Mucosa of descending colon (tissue), 3 donors: Measurements from ENCODE around the gene NXPH2. TPM values are rescaled to one million over a fixed set of nuclear protein-coding genes. Genes with fewer than 3 reads are reported as not detected.

Experiments
- ATAC-seq: fragments of 200-7000 bp; cut with Tn5 transposase; one replicate; pipeline ENCODE4 v1.9.1; 2020; ENCODE audit warnings: mild to moderate bottlenecking, moderate library complexity
- DNase-seq, 3 donors: peaks; one replicate each; pipeline ENCODE4 v3.0.0-alpha.2; 2020
- H3K36me3 ChIP-seq: fragments of 200-600 bp; one replicate; pipeline ENCODE4 v1.8.0; 2021; ENCODE audit warnings: low read depth, mild to moderate bottlenecking
- H3K4me1 ChIP-seq: fragments of 200-600 bp; one replicate; pipeline ENCODE4 v1.8.0; 2021; ENCODE audit warnings: low read depth, mild to moderate bottlenecking
- H3K4me3 ChIP-seq: fragments of 200-600 bp; one replicate; pipeline ENCODE4 v1.8.0; 2021; ENCODE audit warnings: mild to moderate bottlenecking
- H3K9me3 ChIP-seq: fragments of 200-600 bp; one replicate; pipeline ENCODE4 v1.8.0; 2021; ENCODE audit warnings: mild to moderate bottlenecking
- intact Hi-C, 2 donors: fragments of 100-400 bp; cut with DNase I in 1 of 2; cut with micrococcal nuclease in 1 of 2; formaldehyde crosslinking; loops; one replicate each; pipeline versions ENCODE4 v1.11.0 to v1.11.1; 2022; cut with DNase I, micrococcal nuclease
- total RNA-seq, 3 donors: library from RNA; stranded (reverse); fragmentation: NEBNext Ultra II Directional in 2 of 3; extraction: Animal tissue kit (Norgen Biotek cat#: 25700) in 2 of 3; gene quantifications; one replicate each; pipeline versions ENCODE4 v1.2.1 to v1.2.4, GENCODE V29; 2021 to 2023
- TF ChIP-seq, protein P1 (sequence below): fragments of 200-600 bp; IDR thresholded peaks from one replicate; pipeline ENCODE4 v1.8.0; 2022; ENCODE audit warnings: antibody characterized with exemption, mild to moderate bottlenecking
- donor health status: DM: no; HTN: no; CAD: no; lungs with moderate emphysema.
- donor health status: DM: no; HTN: no; CAD: no.
- donor health status: DM: no; HTN: yes; CAD: no.

Gene NXPH2
- total RNA-seq, 3 donors from 2014 or later = 0.38 TPM; not detected in 2

DNA sequence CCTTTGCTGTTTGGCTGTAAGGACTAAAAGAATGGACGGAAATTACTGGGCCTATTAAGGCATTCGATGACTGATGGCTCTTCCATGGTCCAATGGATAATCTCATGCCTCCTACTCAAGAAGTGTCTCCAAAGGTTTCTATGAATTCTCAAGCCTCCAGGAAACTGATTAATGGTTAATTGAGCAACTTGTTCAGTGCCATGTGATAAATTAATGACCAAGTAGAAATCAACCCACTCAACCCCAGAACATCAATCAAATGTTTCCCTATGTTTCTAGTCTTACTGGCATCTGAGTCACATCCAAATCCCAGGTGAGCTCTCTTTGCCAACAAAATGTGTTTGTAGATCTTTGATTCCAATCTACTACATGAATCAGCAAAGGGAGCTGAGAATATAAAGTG, 103.6 kb downstream of the NXPH2 start:
- Histone ChIP-seq H3K36me3 (no peaks in the 10 kb centered on the region), H3K4me1 (no peaks in the 10 kb centered on the region), H3K4me3 (no peak overlapping the region), H3K9me3 (no peaks in the 10 kb centered on the region)
- DNase-seq = no peak
- TF ChIP-seq, protein P1, sequence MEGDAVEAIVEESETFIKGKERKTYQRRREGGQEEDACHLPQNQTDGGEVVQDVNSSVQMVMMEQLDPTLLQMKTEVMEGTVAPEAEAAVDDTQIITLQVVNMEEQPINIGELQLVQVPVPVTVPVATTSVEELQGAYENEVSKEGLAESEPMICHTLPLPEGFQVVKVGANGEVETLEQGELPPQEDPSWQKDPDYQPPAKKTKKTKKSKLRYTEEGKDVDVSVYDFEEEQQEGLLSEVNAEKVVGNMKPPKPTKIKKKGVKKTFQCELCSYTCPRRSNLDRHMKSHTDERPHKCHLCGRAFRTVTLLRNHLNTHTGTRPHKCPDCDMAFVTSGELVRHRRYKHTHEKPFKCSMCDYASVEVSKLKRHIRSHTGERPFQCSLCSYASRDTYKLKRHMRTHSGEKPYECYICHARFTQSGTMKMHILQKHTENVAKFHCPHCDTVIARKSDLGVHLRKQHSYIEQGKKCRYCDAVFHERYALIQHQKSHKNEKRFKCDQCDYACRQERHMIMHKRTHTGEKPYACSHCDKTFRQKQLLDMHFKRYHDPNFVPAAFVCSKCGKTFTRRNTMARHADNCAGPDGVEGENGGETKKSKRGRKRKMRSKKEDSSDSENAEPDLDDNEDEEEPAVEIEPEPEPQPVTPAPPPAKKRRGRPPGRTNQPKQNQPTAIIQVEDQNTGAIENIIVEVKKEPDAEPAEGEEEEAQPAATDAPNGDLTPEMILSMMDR = no peak
- intact Hi-C loops = no loop called here
- ATAC-seq = no peak

DNA sequence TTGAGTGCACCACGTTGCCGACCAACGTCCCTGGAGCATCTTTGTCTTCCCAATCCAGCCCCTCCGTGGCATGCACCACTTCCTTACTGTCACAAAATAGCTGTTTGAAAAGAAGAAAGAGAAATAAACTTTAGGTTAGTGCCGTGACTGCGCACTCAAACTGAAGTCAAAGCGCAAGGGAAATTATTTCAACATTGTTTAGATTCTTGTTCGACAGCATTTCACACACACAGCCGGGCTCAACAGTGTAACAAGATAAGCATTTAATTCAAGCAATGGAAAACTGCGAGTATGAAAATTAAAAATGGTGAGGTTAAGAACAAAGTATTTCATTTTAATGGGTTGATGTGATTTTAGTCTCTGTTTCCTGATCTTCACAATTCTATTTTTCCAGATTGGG, 108.6 kb downstream of the NXPH2 start:
- Histone ChIP-seq H3K4me3 (no peak overlapping the region), H3K4me1 (no peaks in the 10 kb centered on the region), H3K9me3 (no peaks in the 10 kb centered on the region), H3K36me3 (no peaks in the 10 kb centered on the region)
- TF ChIP-seq, protein P1 = no peak
- intact Hi-C loops = no loop called here
- ATAC-seq (no peak), DNase-seq (no peak)

DNA sequence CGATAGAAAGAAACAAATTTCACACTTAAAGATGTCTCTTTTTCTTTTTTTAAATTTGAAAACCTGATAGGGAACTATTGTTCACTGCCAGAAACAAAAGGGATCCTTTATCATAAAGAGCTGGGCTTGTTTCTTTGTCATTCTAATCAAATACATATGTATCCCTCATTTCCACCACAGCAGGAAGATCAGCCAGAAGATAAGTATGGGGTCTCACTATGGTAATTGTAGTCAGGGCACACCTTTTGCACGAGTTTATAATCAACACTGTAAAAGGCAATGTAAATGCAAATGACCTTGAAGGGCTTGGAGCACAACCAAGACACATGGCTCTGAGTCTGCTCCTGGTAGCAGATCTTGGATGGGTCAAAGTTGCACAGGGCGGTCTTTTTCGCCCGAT, 109.5 kb downstream of the NXPH2 start:
- Histone ChIP-seq H3K4me3 (no peak overlapping the region), H3K4me1 (no peaks in the 10 kb centered on the region), H3K36me3 (no peaks in the 10 kb centered on the region), H3K9me3 (no peaks in the 10 kb centered on the region)
- TF ChIP-seq, protein P1 = no peak
- DNase-seq (no peak), ATAC-seq (no peak)
- intact Hi-C loops = no loop called here

GRCh38 chr2:138665937-138666336, 114.3 kb downstream of the NXPH2 start:
- no peaks in the 10 kb centered on the region for H3K4me1 ChIP-seq
- no peaks in the 10 kb centered on the region for H3K36me3 ChIP-seq
- H3K4me3 ChIP-seq = no peak overlapping the region
- TF ChIP-seq, protein P1 = no peak
- DNase-seq = no peak
- ATAC-seq = no peak
- intact Hi-C loops = no loop called here
- no peaks in the 10 kb centered on the region for H3K9me3 ChIP-seq

DNA sequence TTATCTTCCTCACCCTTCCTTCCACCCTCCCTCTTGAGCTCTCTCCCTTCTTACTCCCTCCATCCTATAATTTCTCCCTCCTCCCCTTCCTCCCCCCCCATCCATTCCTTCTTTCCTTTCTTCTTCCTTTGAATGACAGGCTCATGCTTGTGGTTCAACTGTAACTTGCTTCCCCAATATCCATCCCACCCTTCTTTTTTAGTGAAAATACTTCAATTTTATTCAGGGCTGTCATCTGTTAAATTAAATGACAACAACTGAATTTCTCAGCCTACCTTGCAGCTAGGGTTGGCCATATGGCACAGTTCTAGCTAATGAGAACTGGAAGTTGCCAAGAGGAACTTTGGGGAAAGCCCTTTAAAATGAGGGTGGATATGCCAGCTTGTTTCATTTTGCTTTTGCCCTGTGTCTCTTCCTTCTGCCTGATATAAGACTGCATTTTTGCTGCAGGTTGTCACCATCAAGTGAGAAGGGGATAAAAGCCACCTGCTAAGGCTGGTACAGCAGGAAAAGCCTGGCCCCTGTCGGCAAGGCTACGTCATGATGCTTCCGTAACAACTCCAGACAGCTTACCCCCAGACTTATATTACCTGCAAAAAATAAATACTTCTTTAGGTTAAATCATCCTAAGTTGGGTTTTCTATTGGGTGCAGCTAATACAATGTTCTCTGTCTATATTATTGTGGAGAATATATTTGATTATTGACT, 121.8 kb downstream of the NXPH2 start:
- no peak for ATAC-seq
- Histone ChIP-seq H3K9me3 (no peaks in the 10 kb centered on the region), H3K4me1 (no peaks in the 10 kb centered on the region), H3K36me3 (no peaks in the 10 kb centered on the region), H3K4me3 (no peak overlapping the region)
- TF ChIP-seq, protein P1 = no peak
- intact Hi-C loops = no loop called here
- DNase-seq = no peak

DNA sequence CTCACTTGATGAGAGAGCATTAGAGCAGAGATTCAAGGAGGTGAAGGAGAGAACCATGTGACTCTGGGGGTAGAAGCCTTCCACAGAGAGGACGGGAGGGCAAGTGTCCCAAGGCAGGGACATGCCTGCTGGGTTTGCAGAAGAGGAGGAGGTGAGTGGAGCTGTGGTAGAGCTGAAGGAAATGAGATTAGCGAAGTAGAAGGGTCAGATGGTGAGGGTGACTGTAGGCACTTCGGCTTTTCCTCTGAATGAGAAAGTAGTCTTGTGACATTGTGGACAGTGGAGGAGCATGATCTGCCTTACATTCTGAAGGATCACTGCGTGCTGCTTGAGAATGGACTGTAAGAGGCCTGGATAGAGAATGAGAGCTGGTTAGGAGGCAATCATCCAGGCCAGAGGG, 126.0 kb downstream of the NXPH2 start:
- Histone ChIP-seq H3K9me3 (no peaks in the 10 kb centered on the region), H3K36me3 (no peaks in the 10 kb centered on the region), H3K4me3 (no peak overlapping the region), H3K4me1 (no peaks in the 10 kb centered on the region)
- ATAC-seq (no peak), DNase-seq (no peak)
- intact Hi-C loops = no loop called here
- TF ChIP-seq, protein P1 = no peak
